ENCODE measurements around the gene KLHL29.
A peak's percentile ranks its signal among the peaks of the same experiment; 100 is the strongest.
"Not testable (repeated sequence)": the region's sequence is repeated elsewhere in the genome, so short reads cannot be mapped to it uniquely, and the experiment has no call there.

KLHL29 gene

GRCh38 chr2:23705771-23706612 is 321.0 kb downstream of the KLHL29 start:
- no peak for DNase-seq

GRCh38 chr2:23706613-23707078 is 321.7 kb downstream of the KLHL29 start:
- no peak for DNase-seq

- DNase-seq: no peak
Measured at GRCh38 chr2:23707096-23707495, 322.1 kb downstream of the KLHL29 start.

DNA sequence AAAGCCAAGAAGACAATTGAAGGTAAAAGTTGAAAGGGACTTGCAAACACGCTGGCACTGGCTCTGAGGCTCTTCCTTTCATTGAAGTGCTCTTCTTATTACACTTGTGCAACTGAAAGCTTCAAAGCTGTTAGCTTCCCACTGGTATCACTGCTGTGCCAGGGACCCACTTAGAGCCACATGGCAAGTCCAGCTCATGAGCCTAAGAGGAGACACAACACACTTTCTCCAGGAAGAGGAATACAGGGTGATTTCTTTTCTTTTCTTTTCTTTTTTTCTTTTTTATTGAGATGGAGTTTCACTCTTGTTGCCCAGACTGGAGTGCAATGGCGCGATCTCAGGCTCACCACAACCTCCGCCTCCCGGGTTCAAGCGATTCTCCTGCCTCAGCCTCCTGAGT is 323.8 kb downstream of the KLHL29 start:
- DNase-seq: no peak

- no peak for DNase-seq
Measured at GRCh38 chr2:23709311-23709710, 324.3 kb downstream of the KLHL29 start.

- DNase-seq: no peak
Measured at GRCh38 chr2:23711979-23712755, 327.2 kb downstream of the KLHL29 start.

- DNase-seq: no peak
Measured at GRCh38 chr2:23712756-23713151, 327.8 kb downstream of the KLHL29 start.

- DNase-seq: no peak
Measured at GRCh38 chr2:23713351-23713750, 328.4 kb downstream of the KLHL29 start.

DNA sequence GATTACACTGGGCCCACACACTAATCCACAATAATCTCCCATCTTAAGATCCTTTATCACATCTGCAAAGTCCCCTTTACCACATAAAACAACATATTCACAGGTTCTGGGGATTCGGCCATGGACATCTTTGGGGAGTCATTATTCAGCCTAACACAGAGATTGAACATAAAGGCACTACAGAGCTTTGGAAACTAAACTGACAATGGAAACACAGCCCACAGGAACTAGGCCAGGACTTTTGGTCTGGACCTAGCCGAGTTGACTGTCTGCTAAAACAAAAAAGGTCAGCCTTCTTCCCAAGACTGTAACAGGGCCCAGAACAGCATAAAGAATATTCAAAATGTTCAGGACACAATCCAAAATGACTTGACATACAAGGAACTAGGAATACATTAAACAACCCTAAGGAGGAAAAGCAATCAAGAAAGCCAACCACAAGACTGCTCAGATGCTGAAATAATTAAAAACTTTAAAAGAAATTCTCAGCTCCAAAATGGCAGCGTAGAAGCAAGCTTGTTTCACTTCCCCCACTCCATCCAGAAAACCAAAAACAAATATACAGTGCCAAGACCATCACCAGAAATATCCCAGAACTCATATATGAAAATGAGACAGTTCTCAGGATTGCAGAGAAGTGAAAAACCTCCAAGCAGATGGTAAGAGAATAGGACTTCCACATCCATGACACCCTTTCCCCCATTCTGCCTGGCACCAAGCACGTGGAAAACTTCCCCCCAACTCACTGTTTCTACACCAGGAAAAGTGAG is 334.1 kb downstream of the KLHL29 start:
- DNase-seq: peak; percentile 82

- no peak for DNase-seq
Measured at GRCh38 chr2:23719716-23720115, 334.7 kb downstream of the KLHL29 start.

DNA sequence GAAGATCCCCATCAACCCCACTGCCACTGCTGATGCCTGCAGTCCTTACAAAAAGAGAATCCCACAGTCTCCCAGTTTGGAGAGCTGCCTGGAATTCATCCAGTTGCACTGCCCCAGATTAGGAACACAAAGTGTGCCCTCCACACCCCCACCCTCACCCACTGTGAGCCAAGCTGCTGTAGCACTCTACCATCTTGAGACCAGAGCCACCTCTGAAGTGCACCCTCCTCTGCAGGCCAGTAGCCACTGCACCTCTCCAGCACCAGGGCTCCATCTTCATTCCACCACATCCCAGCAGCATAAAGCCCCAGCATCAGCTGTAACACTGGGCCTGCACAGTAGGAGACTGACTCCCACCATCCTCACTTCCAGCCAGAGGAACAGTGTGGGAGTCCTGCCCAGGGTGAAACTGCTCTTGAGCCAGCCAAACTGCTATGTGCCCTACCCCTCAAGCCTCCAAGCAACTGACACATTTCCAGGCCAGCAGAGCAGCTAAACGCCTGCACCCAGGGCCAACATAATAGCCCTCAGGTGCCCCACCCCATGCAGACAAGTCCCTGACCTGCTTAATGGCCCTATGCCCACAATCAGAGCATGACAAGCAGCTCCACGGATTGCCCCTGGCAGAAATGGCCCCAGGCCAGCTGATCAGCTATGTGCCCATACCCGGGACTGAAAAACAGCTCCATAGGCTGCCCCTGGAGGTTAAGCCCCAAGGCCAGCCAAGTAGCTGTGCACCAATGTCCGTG is 335.9 kb downstream of the KLHL29 start:
- DNase-seq: no peak

- no peak for DNase-seq
Measured at GRCh38 chr2:23721454-23721826, 336.5 kb downstream of the KLHL29 start.

GRCh38 chr2:23722255-23722654 is 337.3 kb downstream of the KLHL29 start:
- DNase-seq: no peak

DNA sequence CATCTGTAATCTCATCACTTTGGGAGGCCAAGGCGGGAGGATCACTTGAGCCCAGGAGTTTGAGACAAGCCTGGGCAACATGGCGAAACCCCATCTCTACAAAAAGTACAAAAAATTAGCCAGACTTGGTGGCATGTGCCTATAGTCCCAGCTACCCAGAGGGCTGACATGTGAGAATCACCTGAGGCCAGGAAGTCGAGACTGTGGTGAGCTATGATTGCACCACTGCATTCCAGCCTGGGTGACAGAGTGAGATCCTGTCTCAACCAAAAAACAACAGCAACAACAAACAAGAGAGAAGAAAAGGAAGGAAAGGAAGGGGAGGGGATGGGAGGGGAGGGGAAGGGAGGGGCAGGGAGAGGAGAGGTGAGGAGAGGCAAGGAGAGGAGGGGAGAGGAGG is 338.1 kb downstream of the KLHL29 start:
- not testable (repeated sequence) for DNase-seq

GRCh38 chr2:23734416-23734815 is 349.4 kb downstream of the KLHL29 start:
- no peak for DNase-seq

- not testable (repeated sequence) for DNase-seq
Measured at GRCh38 chr2:23736783-23737182, 351.8 kb downstream of the KLHL29 start.

DNA sequence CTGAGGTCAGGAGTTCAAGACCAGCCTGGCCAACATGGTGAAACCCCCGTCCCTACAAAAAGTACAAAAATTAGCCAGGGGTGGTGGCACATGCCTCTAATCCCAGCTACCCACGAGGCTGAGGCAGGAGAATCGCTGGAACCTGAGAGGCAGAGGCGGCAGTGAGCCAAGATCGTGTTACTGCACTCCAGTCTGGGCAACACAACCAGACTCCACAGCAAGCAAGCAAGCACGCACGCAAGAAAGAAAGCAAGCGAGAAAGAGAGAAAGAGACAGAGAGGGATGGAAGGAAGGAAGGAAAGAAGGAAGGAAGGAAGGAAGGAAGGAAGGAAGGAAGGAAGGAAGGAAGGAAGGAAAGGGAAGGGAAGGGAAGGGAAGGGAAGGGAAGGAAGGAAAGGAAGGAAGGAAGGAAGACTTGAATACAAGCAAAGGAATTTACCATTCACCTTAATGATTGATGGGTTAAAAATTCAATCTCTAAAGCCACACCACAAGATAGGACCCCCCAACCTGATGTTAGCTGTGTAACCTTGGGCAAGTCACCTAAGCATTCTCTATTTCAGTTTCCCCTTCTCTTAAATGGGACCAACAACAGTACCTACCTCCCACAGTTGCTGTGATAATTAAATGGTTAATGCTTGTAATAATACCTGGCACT is 360.2 kb downstream of the KLHL29 start:
- peak; percentile 43 for DNase-seq

DNA sequence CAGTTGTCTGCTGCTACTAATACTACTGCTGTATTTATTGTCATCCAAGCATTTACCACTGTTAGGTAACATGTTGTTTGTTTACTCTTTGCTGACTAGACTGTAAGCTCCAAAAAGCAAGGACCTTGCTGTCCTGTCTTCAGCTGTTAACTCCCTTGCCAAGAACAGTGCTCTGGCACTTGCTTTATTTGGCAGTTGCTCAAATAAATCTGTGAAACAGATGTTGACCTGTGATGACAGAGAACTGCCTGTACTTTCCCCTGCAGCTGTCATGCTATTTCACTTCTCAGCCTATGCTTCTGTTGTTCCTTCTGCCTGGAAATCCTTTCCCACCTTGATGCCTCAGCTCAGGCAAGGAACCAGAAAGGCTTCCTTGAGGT is 360.7 kb downstream of the KLHL29 start:
- DNase-seq: peak; percentile 86

GRCh38 chr2:23746141-23746863 is 361.3 kb downstream of the KLHL29 start:
- DNase-seq: no peak

DNA sequence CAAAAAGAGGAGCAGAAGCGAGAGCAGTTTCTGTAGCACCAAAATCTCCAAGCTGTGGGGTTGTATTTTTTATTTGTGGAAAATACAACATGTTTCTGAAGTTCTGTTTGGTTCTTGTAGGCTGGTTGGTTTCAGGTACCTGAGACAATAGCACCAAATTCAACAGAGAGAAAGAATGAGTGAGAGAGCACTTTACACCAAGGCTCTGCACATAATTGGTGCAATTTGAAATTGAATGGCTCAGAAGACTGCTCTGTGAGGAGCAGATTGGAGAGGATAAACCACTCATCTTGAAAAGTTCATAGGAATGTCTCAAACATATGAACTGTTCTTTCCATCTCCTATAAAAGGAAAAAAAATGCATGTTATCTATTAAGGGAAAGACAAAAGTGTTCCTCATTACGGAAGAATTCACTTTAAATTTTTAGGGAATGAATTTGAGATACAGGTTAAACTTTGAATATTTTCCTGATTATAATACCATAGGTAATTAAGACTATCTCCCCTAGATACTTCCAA is 366.8 kb downstream of the KLHL29 start:
- DNase-seq: no peak
